Thymus (tissue), 11 donors: ENCODE data around the gene NEB. TPM values are rescaled to one million over a fixed set of nuclear protein-coding genes. Genes with fewer than 3 reads are reported as not detected.

ENCODE experiments used
- DNase-seq, 9 donors: peaks; one replicate each; pipeline ENCODE4 v3.0.0-alpha.2; 2013; ENCODE audit warnings: low spot score in 9 of 9, low read depth in 6 of 9, missing footprints in 1 of 9
- H3K27ac ChIP-seq, 2 donors: one replicate each; pipeline ENCODE4 v1.5.1; 2013; ENCODE audit warnings: control low read depth in 1 of 2, low read depth in 1 of 2, low read length in 1 of 2, mild to moderate bottlenecking in 1 of 2, moderate library complexity in 1 of 2
- H3K27me3 ChIP-seq, 2 donors: one replicate each; pipeline ENCODE4 v1.5.1; 2013; ENCODE audit warnings: low read length in 1 of 2; ENCODE audit not compliant: control insufficient read depth in 2 of 2, insufficient read depth in 1 of 2
- H3K36me3 ChIP-seq, 2 donors: one replicate each; pipeline ENCODE4 v1.5.1; 2013; ENCODE audit warnings: low read length in 1 of 2, mild to moderate bottlenecking in 1 of 2, moderate library complexity in 1 of 2; ENCODE audit not compliant: control insufficient read depth in 2 of 2, insufficient read depth in 2 of 2
- H3K4me1 ChIP-seq, 2 donors: one replicate each; pipeline ENCODE4 v1.5.1; 2013; ENCODE audit warnings: low read length in 2 of 2; ENCODE audit not compliant: control insufficient read depth in 2 of 2, insufficient read depth in 2 of 2
- H3K4me3 ChIP-seq, 2 donors: one replicate each; pipeline ENCODE4 v1.5.1; 2013; ENCODE audit warnings: low read length in 2 of 2, control low read depth in 1 of 2, mild to moderate bottlenecking in 1 of 2
- H3K9me3 ChIP-seq, 2 donors: one replicate each; pipeline ENCODE4 v1.5.1; 2013; ENCODE audit warnings: low read length in 1 of 2, mild to moderate bottlenecking in 1 of 2; ENCODE audit not compliant: control insufficient read depth in 2 of 2, insufficient read depth in 1 of 2
- WGBS: extraction: QIAGEN DNeasy Blood & Tissue Kit; methylation state at CpG from one replicate; pipeline ENCODE4 v1.1.7; 2013; 5-methylcytosine and 5-hydroxymethylcytosine counted together
- polyA plus RNA-seq: library from polyadenylated mRNA; stranded (reverse); fragments of 200-250 nt; gene quantifications from one replicate; pipeline ENCODE4 v1.2.3, GENCODE V29; 2013
- total RNA-seq: library from RNA; stranded (reverse); fragments of 120-200 nt; gene quantifications from one replicate; pipeline ENCODE4 v1.2.4, GENCODE V29; 2013
- donor health status: healthy.

The NEB gene
- total and polyA plus RNA-seq, 2 donors: 3.9 to 4.3 TPM

GRCh38 chr2:151682459-151683003 is 51.7 kb downstream of the NEB start:
- Histone ChIP-seq H3K4me3 (no peak overlapping the region), H3K27me3 (no peaks in the 10 kb centered on the region), H3K9me3 (no peaks in the 10 kb centered on the region), H3K27ac (no peak overlapping the region), H3K4me1 (no peaks in the 10 kb centered on the region), H3K36me3 (no peaks in the 10 kb centered on the region)
- WGBS: 69% methylated on average over 4 of the region's 4 CpGs
- no peak for DNase-seq

GRCh38 chr2:151681051-151681450 is 53.2 kb downstream of the NEB start:
- H3K36me3 ChIP-seq: no peaks in the 10 kb centered on the region
- H3K4me1 ChIP-seq: no peaks in the 10 kb centered on the region
- no peak overlapping the region for H3K4me3 ChIP-seq
- no peaks in the 10 kb centered on the region for H3K27me3 ChIP-seq
- 82% methylated on average over 3 of the region's 3 CpGs for WGBS
- DNase-seq: no peak
- no peaks in the 10 kb centered on the region for H3K9me3 ChIP-seq
- no peak overlapping the region for H3K27ac ChIP-seq

- Histone ChIP-seq H3K4me1 (no peaks in the 10 kb centered on the region), H3K27ac (no peak overlapping the region), H3K4me3 (no peak overlapping the region), H3K27me3 (no peaks in the 10 kb centered on the region), H3K9me3 (no peaks in the 10 kb centered on the region), H3K36me3 (no peaks in the 10 kb centered on the region)
- 96% methylated on average over 1 of the region's 1 CpG for WGBS
- DNase-seq: no peak
Observed at GRCh38 chr2:151679994-151680393, 54.3 kb downstream of the NEB start.

GRCh38 chr2:151678849-151679248 is 55.4 kb downstream of the NEB start:
- WGBS: 96% methylated on average over 6 of the region's 6 CpGs
- H3K36me3 ChIP-seq: no peaks in the 10 kb centered on the region
- no peaks in the 10 kb centered on the region for H3K4me1 ChIP-seq
- H3K9me3 ChIP-seq: no peaks in the 10 kb centered on the region
- no peak for DNase-seq
- no peak overlapping the region for H3K4me3 ChIP-seq
- no peaks in the 10 kb centered on the region for H3K27me3 ChIP-seq
- no peak overlapping the region for H3K27ac ChIP-seq

GRCh38 chr2:151673016-151673415 is 61.3 kb downstream of the NEB start:
- 80% methylated on average over 2 of the region's 2 CpGs for WGBS
- no peak for DNase-seq

GRCh38 chr2:151672277-151672676 is 62.0 kb downstream of the NEB start:
- WGBS: 89% methylated on average over 5 of the region's 5 CpGs
- Histone ChIP-seq H3K9me3 (no peaks in the 10 kb centered on the region), H3K4me3 (no peak overlapping the region), H3K36me3 (no peaks in the 10 kb centered on the region), H3K4me1 (no peaks in the 10 kb centered on the region), H3K27ac (no peak overlapping the region), H3K27me3 (no peaks in the 10 kb centered on the region)
- DNase-seq: no peak

More at GRCh38 chr2:151673016-151673415, 61.3 kb downstream of the NEB start:
- no peak overlapping the region for H3K27ac ChIP-seq
- no peaks in the 10 kb centered on the region for H3K9me3 ChIP-seq
- no peaks in the 10 kb centered on the region for H3K4me1 ChIP-seq
- no peaks in the 10 kb centered on the region for H3K27me3 ChIP-seq
- H3K4me3 ChIP-seq: no peak overlapping the region
- H3K36me3 ChIP-seq: no peaks in the 10 kb centered on the region

GRCh38 chr2:151670846-151671597 is 63.3 kb downstream of the NEB start:
- no peak overlapping the region for H3K4me3 ChIP-seq
- no peaks in the 10 kb centered on the region for H3K36me3 ChIP-seq
- no peaks in the 10 kb centered on the region for H3K9me3 ChIP-seq
- H3K27me3 ChIP-seq: no peaks in the 10 kb centered on the region
- no peaks in the 10 kb centered on the region for H3K4me1 ChIP-seq
- DNase-seq: no peak
- 98% methylated on average over 9 of the region's 9 CpGs for WGBS
- H3K27ac ChIP-seq: no peak overlapping the region

- no peaks in the 10 kb centered on the region for H3K27me3 ChIP-seq
- H3K36me3 ChIP-seq: no peaks in the 10 kb centered on the region
- WGBS: 93% methylated on average over 7 of the region's 7 CpGs
- H3K9me3 ChIP-seq: no peaks in the 10 kb centered on the region
- H3K4me1 ChIP-seq: no peaks in the 10 kb centered on the region
- H3K4me3 ChIP-seq: no peak overlapping the region
- no peak overlapping the region for H3K27ac ChIP-seq
- DNase-seq: no peak
Observed at GRCh38 chr2:151670346-151670745, 63.9 kb downstream of the NEB start.

- Histone ChIP-seq H3K4me3 (no peak overlapping the region), H3K4me1 (no peaks in the 10 kb centered on the region), H3K27me3 (no peaks in the 10 kb centered on the region), H3K36me3 (no peaks in the 10 kb centered on the region), H3K27ac (no peak overlapping the region), H3K9me3 (no peaks in the 10 kb centered on the region)
- no peak for DNase-seq
- WGBS: 84% methylated on average over 6 of the region's 6 CpGs
Observed at GRCh38 chr2:151669585-151670081, 64.6 kb downstream of the NEB start.
